Activated effector memory CD4-positive, alpha-beta T cell treated with anti-CD3 and anti-CD28 coated beads, Interleukin-2, amount 50 U/mL, for 16 hours (primary cell): Measurements from ENCODE around the gene CDC42SE2.
A peak's percentile ranks its signal among the peaks of the same experiment; 100 is the strongest.
"Not testable (repeated sequence)": the region's sequence is repeated elsewhere in the genome, so short reads cannot be mapped to it uniquely, and the experiment has no call there.

Experiments used
- DNase-seq: peaks from one replicate; pipeline ENCODE4 v3.0.0-alpha.2; 2020

Gene CDC42SE2

DNA sequence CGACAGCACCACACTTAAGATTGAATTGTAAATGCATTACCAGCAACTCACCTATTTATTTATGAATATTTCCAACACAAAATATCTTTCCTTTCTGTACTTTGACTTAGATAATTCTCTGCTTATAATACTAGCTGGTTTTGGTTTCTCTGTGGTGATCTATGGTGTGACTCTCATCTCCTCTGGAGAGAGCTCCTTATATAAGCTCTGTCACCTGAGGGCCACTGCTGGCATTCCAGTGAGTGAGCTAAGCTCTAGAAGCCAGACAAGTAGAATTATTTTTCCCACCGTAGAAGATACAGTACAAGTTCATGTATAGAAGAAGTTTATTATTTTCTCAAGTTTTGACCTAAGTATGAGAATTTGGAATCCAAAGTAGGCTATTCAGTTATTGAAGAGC is 111.5 kb downstream of the CDC42SE2 start:
- DNase-seq = no peak

- DNase-seq = no peak
Observed at GRCh38 chr5:131377346-131377745, 113.5 kb downstream of the CDC42SE2 start.

GRCh38 chr5:131377785-131378325 is 114.0 kb downstream of the CDC42SE2 start:
- no peak for DNase-seq

GRCh38 chr5:131378721-131379541 is 115.1 kb downstream of the CDC42SE2 start:
- DNase-seq = no peak

DNA sequence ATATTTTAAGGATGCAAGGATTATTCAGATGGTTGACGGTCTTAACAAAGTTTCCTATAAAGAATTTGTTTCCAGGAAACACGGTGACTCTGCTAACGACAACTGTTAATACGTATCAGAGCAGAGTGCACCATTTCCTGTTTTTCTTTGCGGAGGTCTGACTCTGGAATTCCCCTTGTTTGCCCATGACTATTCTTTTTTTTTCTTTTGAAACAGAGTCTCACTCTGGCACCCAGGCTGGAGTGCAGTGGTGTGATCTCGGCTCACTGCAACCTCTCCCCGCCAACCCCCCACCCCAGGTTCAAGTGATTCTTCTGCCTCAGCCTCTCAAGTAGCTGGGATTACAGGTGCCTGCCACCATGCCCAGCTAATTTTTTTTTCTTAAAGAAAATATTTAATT is 115.9 kb downstream of the CDC42SE2 start:
- DNase-seq = peak; percentile 88

- DNase-seq = not testable (repeated sequence)
Observed at GRCh38 chr5:131380238-131380637, 116.4 kb downstream of the CDC42SE2 start.

DNA sequence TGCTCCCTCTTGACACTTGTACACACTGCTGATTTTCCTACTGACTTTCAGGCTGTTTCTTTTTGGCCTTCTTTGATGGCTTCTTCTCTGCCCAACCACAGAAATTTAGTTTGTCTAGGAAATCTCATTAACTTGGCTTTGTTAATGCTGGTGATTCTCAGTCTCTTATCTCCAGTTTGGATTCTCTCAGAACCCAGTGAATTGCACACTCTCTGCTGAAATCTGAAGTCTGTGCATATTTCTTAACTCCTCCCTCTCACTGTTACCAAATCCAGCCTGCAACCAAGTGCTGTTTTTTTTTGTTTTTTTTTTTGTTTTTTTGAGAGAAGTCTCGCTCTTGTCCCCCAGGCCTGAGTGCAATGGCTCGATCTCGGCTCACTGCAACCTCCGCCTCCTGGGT is 117.2 kb downstream of the CDC42SE2 start:
- no peak for DNase-seq

DNA sequence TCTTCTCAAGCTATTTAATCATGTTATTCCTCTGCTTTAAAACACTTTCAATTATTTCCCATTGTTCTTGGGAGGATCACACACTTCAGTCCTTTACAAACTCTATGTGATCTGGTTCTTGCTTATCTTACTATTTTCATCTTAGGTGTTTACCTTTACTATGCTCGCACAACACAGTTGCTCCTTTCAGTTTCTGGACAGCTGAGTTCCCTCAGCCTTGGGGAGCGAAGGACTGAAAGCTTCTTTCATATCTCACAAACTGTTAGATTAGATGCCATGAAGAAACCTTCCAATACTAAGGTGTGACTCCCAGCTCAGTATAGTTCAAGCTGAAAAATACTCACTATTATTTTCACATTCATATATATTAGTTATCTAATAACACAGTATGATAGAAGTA is 117.9 kb downstream of the CDC42SE2 start:
- no peak for DNase-seq

GRCh38 chr5:131382407-131383395 is 118.8 kb downstream of the CDC42SE2 start:
- DNase-seq = peak; percentile 72

DNA sequence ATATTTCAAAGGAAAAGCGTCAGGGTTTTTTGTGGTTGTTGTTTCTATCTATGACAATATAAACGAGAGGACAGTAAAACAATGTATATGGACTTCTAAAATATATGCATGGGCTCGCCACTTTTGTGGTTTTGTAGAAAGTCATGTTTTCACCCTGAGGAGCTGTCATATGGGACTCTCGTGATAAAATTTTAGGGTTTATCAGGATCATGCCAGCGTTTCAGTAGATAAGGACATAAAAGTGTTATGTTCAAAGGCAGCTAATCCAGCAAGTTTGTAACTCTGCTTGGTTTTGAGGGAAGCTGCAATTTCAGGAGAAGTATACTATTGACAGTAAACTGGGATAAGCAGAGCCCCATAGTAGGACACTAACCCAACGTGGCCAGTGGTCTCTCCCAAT is 120.3 kb downstream of the CDC42SE2 start:
- DNase-seq = no peak

DNA sequence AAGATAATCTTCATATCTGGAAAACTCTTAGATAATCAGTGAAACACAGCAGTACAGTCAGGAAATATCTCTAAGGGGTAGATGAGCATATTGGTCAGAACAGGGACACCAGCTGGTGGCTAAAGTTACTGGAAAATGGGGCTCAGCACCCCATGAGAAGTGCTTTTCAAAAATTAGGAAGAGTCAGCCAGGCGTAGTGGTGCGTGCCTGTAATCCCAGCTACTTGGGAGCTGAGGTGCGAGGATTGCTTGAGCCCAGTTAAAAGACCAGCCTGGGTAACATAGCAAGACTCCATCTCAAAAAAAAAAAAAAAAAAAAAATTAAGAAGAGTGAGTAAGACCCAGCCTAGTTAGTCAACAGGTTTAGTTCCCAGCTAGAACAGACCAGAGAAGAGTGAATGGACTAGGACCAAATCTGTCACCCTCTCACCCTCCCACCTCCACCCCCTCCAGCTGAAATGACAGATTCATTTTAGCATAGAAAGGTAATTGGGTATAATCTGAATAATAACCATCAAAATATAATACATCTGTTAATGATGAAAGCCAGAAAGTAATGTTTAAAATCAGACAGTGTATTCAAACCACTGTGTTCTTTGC is 120.9 kb downstream of the CDC42SE2 start:
- DNase-seq = peak; percentile 80

- DNase-seq = no peak
Observed at GRCh38 chr5:131386124-131386523, 122.3 kb downstream of the CDC42SE2 start.

DNA sequence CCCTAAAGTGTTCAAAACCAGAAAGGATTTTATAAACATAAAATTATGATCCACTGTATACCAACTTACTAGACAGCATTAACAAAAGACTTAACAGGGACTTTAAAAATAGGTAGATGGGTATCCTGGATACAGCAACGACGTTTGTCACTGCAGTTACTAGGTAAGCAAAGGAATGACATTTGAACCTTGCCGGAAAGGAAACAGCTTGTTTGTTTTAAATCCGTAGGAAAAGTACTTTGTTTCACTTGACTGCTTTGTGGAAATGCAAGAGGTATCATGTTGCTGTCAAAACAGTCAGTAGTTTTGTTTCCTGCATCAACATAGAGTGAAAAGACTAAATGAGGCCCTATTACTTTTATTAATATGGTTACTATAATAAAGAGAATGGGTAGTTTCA is 122.9 kb downstream of the CDC42SE2 start:
- no peak for DNase-seq

GRCh38 chr5:131387255-131387654 is 123.4 kb downstream of the CDC42SE2 start:
- DNase-seq = no peak

- no peak for DNase-seq
Observed at GRCh38 chr5:131389096-131389868, 125.4 kb downstream of the CDC42SE2 start.

DNA sequence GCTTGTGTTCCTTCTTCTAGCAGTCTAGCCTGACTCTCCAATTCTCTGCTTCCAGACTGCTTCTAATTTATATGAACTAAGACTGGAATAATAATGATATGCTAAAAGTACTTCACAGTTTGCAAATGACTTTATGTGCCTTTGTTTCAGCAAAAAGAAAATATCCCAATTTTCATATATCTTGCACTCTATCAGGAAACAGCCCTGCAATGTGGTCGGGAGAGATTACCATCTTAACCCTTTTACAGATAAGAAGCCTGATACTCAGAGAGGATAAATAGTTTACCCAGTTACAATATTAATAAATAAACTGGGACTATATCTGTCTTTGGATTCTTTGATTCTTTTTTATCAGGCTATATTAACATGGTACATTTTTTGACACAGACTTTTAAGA is 126.0 kb downstream of the CDC42SE2 start:
- no peak for DNase-seq

GRCh38 chr5:131392466-131393095 is 128.7 kb downstream of the CDC42SE2 start:
- no peak for DNase-seq

DNA sequence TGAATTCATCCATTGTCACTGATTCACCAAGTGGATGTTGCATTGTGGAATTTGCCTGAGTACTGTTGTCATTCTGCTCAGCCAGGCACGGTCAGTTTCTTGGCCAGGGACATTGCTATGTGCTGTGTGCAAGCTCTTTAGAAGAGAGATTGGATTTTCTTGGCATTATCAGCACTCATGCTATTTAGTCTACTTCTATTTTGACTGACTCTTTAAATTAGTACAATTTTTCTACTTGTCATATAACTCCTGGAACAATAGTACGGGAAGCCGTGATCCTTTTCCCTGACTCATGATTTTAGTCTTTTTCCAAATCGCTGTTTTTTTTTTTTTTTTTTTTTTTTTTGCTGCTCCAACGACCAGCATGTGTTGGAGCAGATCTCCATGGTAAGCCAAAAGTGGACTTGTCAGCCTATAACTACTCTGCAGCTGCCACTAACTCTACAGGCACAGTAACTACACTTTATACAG is 129.7 kb downstream of the CDC42SE2 start:
- no peak for DNase-seq

GRCh38 chr5:131394128-131394527 is 130.3 kb downstream of the CDC42SE2 start:
- DNase-seq = peak; percentile 75

DNA sequence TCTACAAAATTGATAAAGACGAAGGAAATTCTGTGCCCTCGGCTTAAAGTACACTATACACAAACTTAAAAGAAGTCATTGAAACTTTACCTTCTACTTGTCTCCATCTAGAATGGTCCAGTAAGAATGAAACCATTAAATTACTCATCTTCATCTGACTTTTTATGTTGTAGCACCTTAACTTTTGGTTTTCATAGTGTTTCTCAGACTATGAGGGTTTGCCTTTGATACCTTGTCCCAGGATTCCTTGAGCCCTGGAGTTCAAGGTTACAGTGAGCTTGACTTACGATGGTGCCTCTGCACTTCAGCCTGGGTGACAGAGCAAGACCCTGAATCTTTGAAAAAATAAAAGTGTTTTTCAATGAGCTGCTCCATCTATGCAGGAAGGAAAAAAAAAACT is 132.2 kb downstream of the CDC42SE2 start:
- no peak for DNase-seq

DNA sequence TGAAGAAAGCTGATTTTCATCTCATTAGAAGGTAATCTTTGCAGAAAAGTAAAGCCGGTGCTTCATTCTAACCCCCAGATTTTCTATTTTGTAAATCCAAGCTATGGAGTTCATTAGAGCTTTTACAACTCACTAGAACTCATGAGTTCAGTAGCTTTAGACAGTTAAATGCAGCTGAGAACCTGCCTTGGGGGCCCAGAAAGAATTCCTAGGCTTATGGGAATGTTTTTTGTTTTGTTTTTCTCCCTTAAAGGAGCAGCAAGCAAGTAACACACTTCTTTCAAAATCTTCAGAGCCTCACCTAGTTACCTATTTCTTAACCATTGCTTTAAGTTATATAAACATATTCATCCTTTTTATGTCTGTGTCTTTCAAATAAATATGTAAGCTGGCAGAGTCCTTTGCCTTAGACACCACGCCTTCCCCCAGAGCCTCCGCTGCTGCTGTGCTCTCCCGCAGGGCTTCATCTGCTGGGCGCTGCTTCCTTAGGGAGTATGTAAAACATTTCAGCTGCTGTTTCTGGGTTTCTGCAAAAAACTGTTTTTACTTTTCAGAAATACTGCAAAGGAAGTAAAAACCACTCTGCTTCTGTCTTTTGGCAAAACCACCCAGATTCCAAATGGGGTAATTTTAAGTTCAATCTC is 132.9 kb downstream of the CDC42SE2 start:
- no peak for DNase-seq
